Stimulated activated CD4-positive, alpha-beta T cell treated with anti-CD3 and anti-CD28 coated beads, Interleukin-1b, Interleukin-23, amount 100 ng/mL, for 48 hours (primary cell): ENCODE measurements around the gene TCTA.

ENCODE experiments used
- DNase-seq: peaks from one replicate; pipeline ENCODE4 v3.0.0-alpha.2; 2020

The TCTA gene

GRCh38 chr3:49461443-49462171, 49.4 kb downstream of the TCTA start:
- DNase-seq: no peak

- DNase-seq: no peak
Observed at GRCh38 chr3:49462222-49462621, 50.0 kb downstream of the TCTA start.

- DNase-seq: no peak
Observed at GRCh38 chr3:49465270-49466034, 53.2 kb downstream of the TCTA start.
